Thyroid gland (tissue), 4 donors: ENCODE measurements around the gene NEK2. TPM values are rescaled to one million over a fixed set of nuclear protein-coding genes. Genes with fewer than 3 reads are reported as not detected.

Experiments used
- DNase-seq, 2 donors: peaks; one replicate each; pipeline ENCODE4 v3.0.0-alpha.2; 2019
- H3K27ac ChIP-seq, 3 donors: fragments of 200-600 bp; sonication (generic); 1 replicate in 2 of 3; 2 replicates in 1 of 3; pipeline ENCODE4 v1.5.1; 2016 to 2019; ENCODE audit warnings: mild to moderate bottlenecking in 1 of 3, moderate library complexity in 1 of 3
- H3K27me3 ChIP-seq: fragments of 200-600 bp; sonication (generic); one replicate; pipeline ENCODE4 v1.5.1; 2019
- H3K36me3 ChIP-seq, 2 donors: fragments of 200-600 bp; sonication (generic); one replicate each; pipeline ENCODE4 v1.5.1; 2016 to 2019
- H3K4me1 ChIP-seq, 2 donors: fragments of 200-600 bp; sonication (generic); one replicate each; pipeline ENCODE4 v1.5.1; 2017 to 2019
- H3K4me3 ChIP-seq, 3 donors: fragments of 200-600 bp; sonication (generic); replicated peaks in 1 of 3; 1 replicate in 2 of 3; 2 replicates in 1 of 3; pipeline ENCODE4 v1.5.1; 2016; ENCODE audit warnings: mild to moderate bottlenecking in 1 of 3
- H3K9me3 ChIP-seq: fragments of 200-600 bp; sonication (generic); one replicate; pipeline ENCODE4 v1.5.1; 2017
- CTCF ChIP-seq, 6 experiments: fragments of 200-600 bp in 3 of 6; fragments of 450-650 bp in 3 of 6; sonication (generic) in 3 of 6; IDR thresholded peaks; one replicate each; pipeline ENCODE4 v1.5.1; 2016 to 2019; ENCODE audit warnings: antibody characterized with exemption in 6 of 6, mild to moderate bottlenecking in 2 of 6, inconsistent platforms in 1 of 6, moderate library complexity in 1 of 6
- POLR2A ChIP-seq, 2 donors: fragments of 450-650 bp; IDR thresholded peaks; one replicate each; pipeline ENCODE4 v1.6.1; 2017; ENCODE audit warnings: antibody characterized with exemption in 2 of 2, mild to moderate bottlenecking in 2 of 2, moderate library complexity in 1 of 2
- WGBS, 2 donors: methylation state at CpG; one replicate each; pipeline ENCODE4 v1.1.5; 2017; 5-methylcytosine and 5-hydroxymethylcytosine counted together
- intact Hi-C: fragments of 100-400 bp; cut with DNase I; formaldehyde crosslinking; loops from one replicate; pipeline ENCODE4 v1.15.1; 2023
- total RNA-seq, 4 donors: library from RNA; depleted of rRNA; stranded (reverse); fragments of >200 nt; gene quantifications; one replicate each; pipeline ENCODE4 v1.2.3, GENCODE V29; 2016

NEK2 gene
- total RNA-seq, 4 donors from 2014 or later = 0.11 to 2.4 (median 0.40) TPM; not detected in 1

- no peaks in the 10 kb centered on the region for H3K9me3 ChIP-seq
- TF ChIP-seq POLR2A (IDR thresholded peaks at IDR 0.05) = no peak
- peak; percentile 80 to 94 (median 90) for TF ChIP-seq CTCF (IDR thresholded peaks at IDR 0.05)
- no peak overlapping the region for H3K27ac ChIP-seq
- no peak overlapping the region for H3K4me3 ChIP-seq
- H3K36me3 ChIP-seq = no peaks in the 10 kb centered on the region
- 40 to 41% methylated on average over 27 of the region's 27 CpGs for WGBS, 2 donors
- peaks cover 0 to 3% of the 10 kb centered on the region in 2 donors for H3K4me1 ChIP-seq
- H3K27me3 ChIP-seq = no peaks in the 10 kb centered on the region
- peak; percentile 87 to 90 for DNase-seq
- intact Hi-C loops = loop anchor here (2.0 to 5.0 kb wide), 4 partner anchors 78 to 333 kb away; partner anchors contain the start of gene SLC30A1
These were observed 20.3 kb downstream of the NEK2 start for GRCh38 chr1:211654838-211655787.

GRCh38 chr1:211653959-211654496 lies 21.4 kb downstream of the NEK2 start:
- Histone ChIP-seq H3K27me3 (no peaks in the 10 kb centered on the region), H3K9me3 (no peaks in the 10 kb centered on the region), H3K4me1 (peaks cover 0 to 3% of the 10 kb centered on the region in 2 donors), H3K36me3 (no peaks in the 10 kb centered on the region), H3K27ac (no peak overlapping the region), H3K4me3 (no peak overlapping the region)
- intact Hi-C loops = loop anchor here (2.0 to 5.0 kb wide), 3 partner anchors 77 to 182 kb away; partner anchors contain the start of gene SLC30A1
- TF ChIP-seq CTCF (IDR thresholded peaks at IDR 0.05) (no peak), POLR2A (IDR thresholded peaks at IDR 0.05) (no peak)
- 69 to 72% methylated on average over 6 to 9 of the region's 9 CpGs for WGBS, 2 donors
- DNase-seq = no peak

GRCh38 chr1:211653293-211653692 lies 22.1 kb downstream of the NEK2 start:
- intact Hi-C loops = loop anchor here (5.0 kb wide), 2 partner anchors 76 to 181 kb away; partner anchors contain the start of gene SLC30A1
- TF ChIP-seq POLR2A (IDR thresholded peaks at IDR 0.05) = no peak
- no peak for TF ChIP-seq CTCF (IDR thresholded peaks at IDR 0.05)
- Histone ChIP-seq H3K27ac (no peak overlapping the region), H3K9me3 (no peaks in the 10 kb centered on the region), H3K4me3 (no peak overlapping the region), H3K27me3 (no peaks in the 10 kb centered on the region), H3K4me1 (peaks cover 0 to 3% of the 10 kb centered on the region in 2 donors), H3K36me3 (no peaks in the 10 kb centered on the region)
- no peak for DNase-seq
- WGBS, 2 donors = 85 to 89% methylated on average over 4 of the region's 4 CpGs

- intact Hi-C loops = loop anchor here (5.0 kb wide), 2 partner anchors 75 to 180 kb away; partner anchors contain the start of gene SLC30A1
- 88 to 91% methylated on average over 6 of the region's 6 CpGs for WGBS, 2 donors
- no peak for DNase-seq
These were observed 23.1 kb downstream of the NEK2 start for GRCh38 chr1:211652371-211652770.

More at GRCh38 chr1:211652371-211652770, 23.1 kb downstream of the NEK2 start:
- Histone ChIP-seq H3K4me3 (no peak overlapping the region), H3K27me3 (no peaks in the 10 kb centered on the region), H3K4me1 (peaks cover 0 to 3% of the 10 kb centered on the region in 2 donors), H3K27ac (no peak overlapping the region), H3K36me3 (no peaks in the 10 kb centered on the region), H3K9me3 (no peaks in the 10 kb centered on the region)
- TF ChIP-seq POLR2A (IDR thresholded peaks at IDR 0.05) (no peak), CTCF (IDR thresholded peaks at IDR 0.05) (no peak)
